GM12878 (cell line): Measurements from ENCODE around the gene RRAS. TPM values are rescaled to one million over a fixed set of nuclear protein-coding genes. Genes with fewer than 3 reads are reported as not detected.

Experiments
- ATAC-seq: fragments of 200-7000 bp; cut with Tn5 transposase; 3 replicates; pipeline ENCODE4 v1.9.1; 2020; ENCODE audit warnings: mild to moderate bottlenecking, moderate library complexity
- BruUV-seq: library from RNA; stranded (reverse); fragments of 400-500 nt; replicated peaks from 2 replicates; lab custom pipeline; 2021; lab: Mats Ljungman, UMichigan
- CTCF ChIA-PET: fragments of 300-600 bp; sonication (Branson Sonifier 250); formaldehyde crosslinking; extraction: SDS; loops from one replicate; lab custom pipeline; 2021; ENCODE audit warnings: inconsistent platforms; lab: Yijun Ruan, JAX
- POLR2A ChIA-PET: fragments of 350-600 bp; formaldehyde crosslinking; extraction: SDS; loops from one replicate; lab custom pipeline; 2021; ENCODE audit warnings: inconsistent platforms; lab: Charles Lee
- RAD21 ChIA-PET: fragments of 300-600 bp; sonication (Branson Sonifier 250); formaldehyde crosslinking; loops from one replicate; lab custom pipeline; 2023; ENCODE audit warnings: antibody characterized with exemption; ENCODE audit not compliant: unreplicated experiment; lab: Charles Lee
- SMC1A ChIA-PET: fragments of 300-600 bp; sonication (Branson Sonifier 250); formaldehyde crosslinking; loops from one replicate; lab custom pipeline; 2023; ENCODE audit not compliant: unreplicated experiment, uncharacterized antibody; lab: Charles Lee
- DNase-seq: peaks from one replicate; pipeline ENCODE4 v3.0.0-alpha.2; 2011; ENCODE audit warnings: low read depth, low spot score
- FAIRE-seq: peaks from 3 replicates; lab custom pipeline; 2011; peaks lifted over from hg19 to GRCh38; lab: Jason Lieb, UNC
- H2AFZ ChIP-seq: 2 replicates; pipeline ENCODE4 v1.6.0; 2011; ENCODE audit warnings: low read depth, low read length, control low read depth; ENCODE audit not compliant: control insufficient read depth
- H3K27ac ChIP-seq: 2 replicates; pipeline ENCODE4 v1.5.1; 2011; ENCODE audit warnings: control low read depth; ENCODE audit not compliant: control insufficient read depth, insufficient read depth
- H3K27me3 ChIP-seq, 2 experiments: replicated peaks in 1 of 2; 2 replicates each; pipeline versions ENCODE4 v1.6.0 to v1.6.1; 2011; ENCODE audit warnings: low read length in 1 of 2; ENCODE audit not compliant: control insufficient read depth in 2 of 2, insufficient read depth in 2 of 2
- H3K36me3 ChIP-seq, 2 experiments: 2 replicates each; pipeline ENCODE4 v1.5.1; 2011; ENCODE audit warnings: low read length in 1 of 2; ENCODE audit not compliant: control insufficient read depth in 2 of 2, insufficient read depth in 2 of 2
- H3K4me1 ChIP-seq: 2 replicates; pipeline ENCODE4 v1.6.1; 2011; ENCODE audit warnings: mild to moderate bottlenecking, low read length, moderate library complexity, mixed read lengths; ENCODE audit not compliant: control insufficient read depth, insufficient read depth
- H3K4me2 ChIP-seq: 2 replicates; pipeline ENCODE4 v1.6.0; 2011; ENCODE audit warnings: control low read depth; ENCODE audit not compliant: control insufficient read depth, insufficient read depth
- H3K4me3 ChIP-seq: fragments of 200-600 bp; sonication (generic); 2 replicates; pipeline ENCODE4 v1.5.1; 2016
- H3K79me2 ChIP-seq: 2 replicates; pipeline ENCODE4 v1.6.0; 2011; ENCODE audit warnings: low read length; ENCODE audit not compliant: control insufficient read depth, insufficient read depth
- H3K9ac ChIP-seq: 2 replicates; pipeline ENCODE4 v1.8.0; 2011; ENCODE audit warnings: low read length, control low read depth, mixed read lengths; ENCODE audit not compliant: control insufficient read depth, insufficient read depth
- H3K9me3 ChIP-seq: replicated peaks from 3 replicates; pipeline ENCODE4 v1.5.1; 2011; ENCODE audit warnings: mild to moderate bottlenecking, low read length; ENCODE audit not compliant: control insufficient read depth, insufficient read depth
- H4K20me1 ChIP-seq: 2 replicates; pipeline ENCODE4 v1.6.0; 2011; ENCODE audit not compliant: control insufficient read depth, insufficient read depth
- BRCA1 ChIP-seq: IDR thresholded peaks from 2 replicates; pipeline ENCODE4 v1.6.1; 2011; ENCODE audit warnings: low read depth, low read length, improper control_type of control experiment
- EP300 ChIP-seq, 2 experiments: fragments of 150-350 bp in 1 of 2; IDR thresholded peaks; 2 replicates each; pipeline ENCODE4 v1.6.1; 2011 to 2012; ENCODE audit warnings: low read depth in 2 of 2, low read length in 2 of 2, borderline replicate concordance in 1 of 2, improper control_type of control experiment in 1 of 2, inconsistent platforms in 1 of 2; ENCODE audit not compliant: control insufficient read depth in 1 of 2
- FOXK2 ChIP-seq: fragments of 450-650 bp; IDR thresholded peaks from 2 replicates; pipeline ENCODE4 v1.6.1; 2017; ENCODE audit warnings: mild to moderate bottlenecking, moderate library complexity
- FOXM1 ChIP-seq: IDR thresholded peaks from 2 replicates; pipeline ENCODE4 v1.6.1; 2012; ENCODE audit warnings: low read depth, mild to moderate bottlenecking, inconsistent platforms, low read length, moderate library complexity
- NBN ChIP-seq: fragments of 450-650 bp; IDR thresholded peaks from 2 replicates; pipeline ENCODE4 v1.6.1; 2016
- NFIC ChIP-seq: IDR thresholded peaks from 2 replicates; pipeline ENCODE4 v1.6.1; 2012; ENCODE audit warnings: low read depth, mild to moderate bottlenecking, inconsistent platforms, low read length, moderate library complexity
- NFYB ChIP-seq: IDR thresholded peaks from 2 replicates; pipeline ENCODE4 v1.6.1; 2011; ENCODE audit warnings: low read depth, mild to moderate bottlenecking, low read length, improper control_type of control experiment, moderate library complexity; ENCODE audit not compliant: insufficient read depth
- RAD51 ChIP-seq: fragments of 450-650 bp; IDR thresholded peaks from 2 replicates; pipeline ENCODE4 v1.6.1; 2016; ENCODE audit warnings: moderate library complexity, mild to moderate bottlenecking, inconsistent platforms
- SUPT20H ChIP-seq: IDR thresholded peaks from 2 replicates; pipeline ENCODE4 v1.6.1; 2011; ENCODE audit warnings: low read depth, mild to moderate bottlenecking, low read length, moderate library complexity, borderline replicate concordance; ENCODE audit not compliant: control insufficient read depth
- TCF3 ChIP-seq: IDR thresholded peaks from 2 replicates; pipeline ENCODE4 v1.6.1; 2012; ENCODE audit warnings: low read depth, mild to moderate bottlenecking, low read length, borderline replicate concordance; ENCODE audit not compliant: insufficient read depth
- WGBS: methylation state at CpG from one replicate; pipeline ENCODE4 v1.1.6; 2016; ENCODE audit warnings: low lambda C conversion rate; ENCODE audit not compliant: insufficient replicate concordance, insufficient coverage; ENCODE audit errors: missing lambda C conversion rate; 5-methylcytosine and 5-hydroxymethylcytosine counted together
- in situ Hi-C: fragments of 300-500 bp; cut with MboI; formaldehyde crosslinking; loops from 9 replicates; pipeline ENCODE4 v1.14.3; 2018; ENCODE audit warnings: mixed read lengths
- intact Hi-C: fragments of 100-400 bp; cut with micrococcal nuclease; formaldehyde crosslinking; loops from one replicate; pipeline ENCODE4 v1.14.2; 2022; ENCODE audit not compliant: unreplicated experiment
- polyA plus RNA-seq, 11 experiments: library from polyadenylated mRNA; depleted of rRNA in 4 of 11; unstranded in 6 of 11; stranded (reverse) in 5 of 11; fragments of >200 nt; fragmentation: Nextera tagmentation in 4 of 11; fragmentation: Illumina TruSeq in 1 of 11; extraction: Ambion mirVana in 4 of 11; extraction: Trizol in 1 of 11; gene quantifications; 1 replicate in 1 of 11; 2 replicates in 10 of 11; pipeline versions ENCODE4 v1.2.1 to v1.2.3, GENCODE V29; 2011 to 2016; ENCODE audit warnings: inconsistent platforms in 2 of 11, missing spikeins in 2 of 11, low read depth in 1 of 11
- total RNA-seq, 4 experiments: library from RNA; depleted of rRNA in 3 of 4; stranded (reverse); fragments of >200 nt in 3 of 4; fragmentation: Illumina TruSeq in 1 of 4; extraction: Trizol in 1 of 4; gene quantifications; 2 replicates each; pipeline versions ENCODE4 v1.2.1 to v1.2.3, GENCODE V29; 2013 to 2021
- TF ChIP-seq, protein P1 (sequence below): fragments of 450-650 bp; IDR thresholded peaks from 2 replicates; pipeline ENCODE4 v1.6.1; 2018; ENCODE audit warnings: mild to moderate bottlenecking, low read depth, moderate library complexity; ENCODE audit not compliant: partially characterized antibody
- TF ChIP-seq, protein P2 (sequence below): fragments of 450-650 bp; IDR thresholded peaks from 2 replicates; pipeline ENCODE4 v1.6.1; 2016; ENCODE audit warnings: mild to moderate bottlenecking
- TF ChIP-seq, protein P3 (sequence below): IDR thresholded peaks from 2 replicates; pipeline ENCODE4 v1.6.1; 2012; ENCODE audit warnings: low read depth, low read length, improper control_type of control experiment
- TF ChIP-seq, protein P4 (sequence below): fragments of 450-650 bp; IDR thresholded peaks from 2 replicates; pipeline ENCODE4 v1.6.1; 2018; ENCODE audit warnings: borderline replicate concordance, mild to moderate bottlenecking; ENCODE audit not compliant: partially characterized antibody

The RRAS gene
- total and polyA plus RNA-seq, 10 of the 15 experiments (the other 5 are each of a cell fraction or from before 2014, with no cell fraction given), result 0.24 to 5.8 (median 1.8) TPM

DNA sequence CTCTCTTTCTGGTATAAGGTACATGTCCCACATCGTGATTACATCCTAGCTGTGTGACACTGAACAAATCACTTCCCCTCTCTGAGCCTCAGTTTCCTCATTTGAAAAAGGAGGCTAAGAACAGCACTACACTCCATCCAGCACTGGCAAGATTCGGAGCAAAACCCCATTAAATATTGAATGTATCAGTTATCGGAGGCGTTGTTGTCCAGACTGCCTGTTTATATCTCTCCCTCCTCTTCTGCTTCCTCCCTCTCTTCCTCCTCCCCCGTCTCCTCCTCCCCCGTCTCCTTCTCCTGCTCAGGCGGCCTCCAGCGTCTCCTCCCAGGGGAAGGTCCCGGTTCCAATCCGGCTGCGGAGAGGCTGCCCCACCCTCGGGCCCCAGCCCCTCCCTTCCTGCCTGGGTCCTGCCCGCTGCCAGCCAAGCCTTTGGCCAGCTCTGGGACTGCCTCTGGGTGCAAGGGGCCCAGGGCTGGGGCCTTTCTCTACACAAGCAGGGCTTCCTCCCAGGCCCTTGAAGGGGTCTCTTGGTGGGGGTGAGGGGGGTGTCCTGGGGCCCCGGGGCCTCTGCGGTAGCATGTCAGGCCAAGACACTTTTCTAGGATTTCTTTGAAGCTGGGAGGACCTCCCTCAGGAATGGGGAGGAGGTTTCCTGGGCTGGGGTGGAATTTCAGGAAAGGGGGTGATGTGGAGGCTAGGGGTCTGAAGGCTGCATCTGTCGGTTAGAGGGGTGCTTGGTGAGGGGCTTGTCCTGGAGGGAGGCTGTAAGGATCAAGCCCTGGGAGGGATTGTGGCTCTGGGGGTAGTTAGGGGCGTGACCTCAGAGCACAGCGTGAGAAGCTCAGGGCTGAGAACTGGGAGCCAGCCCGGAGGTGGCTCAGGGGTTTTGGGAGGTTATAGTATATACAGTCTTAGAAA is 1.9 kb downstream of the RRAS start:
- intact Hi-C loops, result no loop called here
- ATAC-seq, result no peak
- ChIA-PET SMC1A (interaction anchor here (1.4 kb wide), 1 partner anchor 41 kb away, joined by 3 read pairs; no protein-coding TSS in a partner anchor), RAD21 (interaction anchor here (0.7 kb wide), 1 partner anchor 255 kb away, joined by 3 read pairs; no protein-coding TSS in a partner anchor), CTCF (interaction anchor here (0.6 kb wide), 2 partner anchors 51 to 127 kb away, joined by 3 read pairs; no protein-coding TSS in a partner anchor), POLR2A (interaction anchor here (0.7 kb wide), 1 partner anchor 19 kb away, joined by 6 read pairs; no protein-coding TSS in a partner anchor)
- no peak for FAIRE-seq
- no peak for DNase-seq
- Histone ChIP-seq H3K27me3 (no peaks in the 10 kb centered on the region), H3K4me2 (no peak overlapping the region), H3K27ac (no peak overlapping the region), H2AFZ (no peak overlapping the region), H3K9me3 (no peaks in the 10 kb centered on the region), H3K36me3 (no peaks in the 10 kb centered on the region), H3K79me2 (peaks cover 18% of the 10 kb centered on the region), H3K9ac (no peak overlapping the region), H4K20me1 (no peaks in the 10 kb centered on the region), H3K4me1 (peaks cover 9% of the 10 kb centered on the region), H3K4me3 (no peak overlapping the region)
- in situ Hi-C loops, result no loop called here
- BruUV-seq, result no TSS peak
- 21% methylated on average over 17 of the region's 19 CpGs for WGBS
- TF ChIP-seq FOXM1, result no peak
- no peak for TF ChIP-seq NFIC
- TF ChIP-seq, protein P1, sequence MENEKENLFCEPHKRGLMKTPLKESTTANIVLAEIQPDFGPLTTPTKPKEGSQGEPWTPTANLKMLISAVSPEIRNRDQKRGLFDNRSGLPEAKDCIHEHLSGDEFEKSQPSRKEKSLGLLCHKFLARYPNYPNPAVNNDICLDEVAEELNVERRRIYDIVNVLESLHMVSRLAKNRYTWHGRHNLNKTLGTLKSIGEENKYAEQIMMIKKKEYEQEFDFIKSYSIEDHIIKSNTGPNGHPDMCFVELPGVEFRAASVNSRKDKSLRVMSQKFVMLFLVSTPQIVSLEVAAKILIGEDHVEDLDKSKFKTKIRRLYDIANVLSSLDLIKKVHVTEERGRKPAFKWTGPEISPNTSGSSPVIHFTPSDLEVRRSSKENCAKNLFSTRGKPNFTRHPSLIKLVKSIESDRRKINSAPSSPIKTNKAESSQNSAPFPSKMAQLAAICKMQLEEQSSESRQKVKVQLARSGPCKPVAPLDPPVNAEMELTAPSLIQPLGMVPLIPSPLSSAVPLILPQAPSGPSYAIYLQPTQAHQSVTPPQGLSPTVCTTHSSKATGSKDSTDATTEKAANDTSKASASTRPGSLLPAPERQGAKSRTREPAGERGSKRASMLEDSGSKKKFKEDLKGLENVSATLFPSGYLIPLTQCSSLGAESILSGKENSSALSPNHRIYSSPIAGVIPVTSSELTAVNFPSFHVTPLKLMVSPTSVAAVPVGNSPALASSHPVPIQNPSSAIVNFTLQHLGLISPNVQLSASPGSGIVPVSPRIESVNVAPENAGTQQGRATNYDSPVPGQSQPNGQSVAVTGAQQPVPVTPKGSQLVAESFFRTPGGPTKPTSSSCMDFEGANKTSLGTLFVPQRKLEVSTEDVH, result no peak
- TF ChIP-seq, protein P2, sequence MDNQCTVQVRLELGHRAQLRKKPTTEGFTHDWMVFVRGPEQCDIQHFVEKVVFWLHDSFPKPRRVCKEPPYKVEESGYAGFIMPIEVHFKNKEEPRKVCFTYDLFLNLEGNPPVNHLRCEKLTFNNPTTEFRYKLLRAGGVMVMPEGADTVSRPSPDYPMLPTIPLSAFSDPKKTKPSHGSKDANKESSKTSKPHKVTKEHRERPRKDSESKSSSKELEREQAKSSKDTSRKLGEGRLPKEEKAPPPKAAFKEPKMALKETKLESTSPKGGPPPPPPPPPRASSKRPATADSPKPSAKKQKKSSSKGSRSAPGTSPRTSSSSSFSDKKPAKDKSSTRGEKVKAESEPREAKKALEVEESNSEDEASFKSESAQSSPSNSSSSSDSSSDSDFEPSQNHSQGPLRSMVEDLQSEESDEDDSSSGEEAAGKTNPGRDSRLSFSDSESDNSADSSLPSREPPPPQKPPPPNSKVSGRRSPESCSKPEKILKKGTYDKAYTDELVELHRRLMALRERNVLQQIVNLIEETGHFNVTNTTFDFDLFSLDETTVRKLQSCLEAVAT, result no peak
- TF ChIP-seq EP300 (IDR thresholded peaks at IDR 0.05; ENCODE audit: borderline replicate concordance in 1 of 2, control insufficient read depth in 1 of 2, low read depth in 2 of 2, low read length in 2 of 2), result no peak
- no peak for TF ChIP-seq RAD51
- no peak for TF ChIP-seq TCF3
- no peak for TF ChIP-seq NBN
- TF ChIP-seq BRCA1, result no peak
- no peak for TF ChIP-seq FOXK2
- TF ChIP-seq, protein P3, sequence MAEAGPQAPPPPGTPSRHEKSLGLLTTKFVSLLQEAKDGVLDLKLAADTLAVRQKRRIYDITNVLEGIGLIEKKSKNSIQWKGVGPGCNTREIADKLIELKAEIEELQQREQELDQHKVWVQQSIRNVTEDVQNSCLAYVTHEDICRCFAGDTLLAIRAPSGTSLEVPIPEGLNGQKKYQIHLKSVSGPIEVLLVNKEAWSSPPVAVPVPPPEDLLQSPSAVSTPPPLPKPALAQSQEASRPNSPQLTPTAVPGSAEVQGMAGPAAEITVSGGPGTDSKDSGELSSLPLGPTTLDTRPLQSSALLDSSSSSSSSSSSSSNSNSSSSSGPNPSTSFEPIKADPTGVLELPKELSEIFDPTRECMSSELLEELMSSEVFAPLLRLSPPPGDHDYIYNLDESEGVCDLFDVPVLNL, result no peak
- no peak for TF ChIP-seq NFYB
- TF ChIP-seq SUPT20H, result no peak
- TF ChIP-seq, protein P4, sequence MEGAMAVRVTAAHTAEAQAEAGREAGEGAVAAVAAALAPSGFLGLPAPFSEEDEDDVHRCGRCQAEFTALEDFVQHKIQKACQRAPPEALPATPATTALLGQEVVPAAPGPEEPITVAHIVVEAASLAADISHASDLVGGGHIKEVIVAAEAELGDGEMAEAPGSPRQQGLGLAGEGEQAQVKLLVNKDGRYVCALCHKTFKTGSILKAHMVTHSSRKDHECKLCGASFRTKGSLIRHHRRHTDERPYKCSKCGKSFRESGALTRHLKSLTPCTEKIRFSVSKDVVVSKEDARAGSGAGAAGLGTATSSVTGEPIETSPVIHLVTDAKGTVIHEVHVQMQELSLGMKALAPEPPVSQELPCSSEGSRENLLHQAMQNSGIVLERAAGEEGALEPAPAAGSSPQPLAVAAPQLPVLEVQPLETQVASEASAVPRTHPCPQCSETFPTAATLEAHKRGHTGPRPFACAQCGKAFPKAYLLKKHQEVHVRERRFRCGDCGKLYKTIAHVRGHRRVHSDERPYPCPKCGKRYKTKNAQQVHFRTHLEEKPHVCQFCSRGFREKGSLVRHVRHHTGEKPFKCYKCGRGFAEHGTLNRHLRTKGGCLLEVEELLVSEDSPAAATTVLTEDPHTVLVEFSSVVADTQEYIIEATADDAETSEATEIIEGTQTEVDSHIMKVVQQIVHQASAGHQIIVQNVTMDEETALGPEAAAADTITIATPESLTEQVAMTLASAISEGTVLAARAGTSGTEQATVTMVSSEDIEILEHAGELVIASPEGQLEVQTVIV, result no peak
